Stimulated activated CD8-positive, alpha-beta memory T cell treated with anti-CD3 and anti-CD28 coated beads, Interleukin-4, amount 100 ng/mL, for 1 hour (primary cell): ENCODE measurements around the gene TRIP12.
"Not testable (repeated sequence)": the region's sequence is repeated elsewhere in the genome, so short reads cannot be mapped to it uniquely, and the experiment has no call there.

Experiments used
- DNase-seq, 2 donors: peaks; one replicate each; pipeline ENCODE4 v3.0.0-alpha.2; 2020; ENCODE audit warnings: low read depth in 2 of 2, low spot score in 1 of 2

Gene TRIP12

GRCh38 chr2:229835596-229836283 lies 86.1 kb downstream of the TRIP12 start:
- DNase-seq: no peak

DNA sequence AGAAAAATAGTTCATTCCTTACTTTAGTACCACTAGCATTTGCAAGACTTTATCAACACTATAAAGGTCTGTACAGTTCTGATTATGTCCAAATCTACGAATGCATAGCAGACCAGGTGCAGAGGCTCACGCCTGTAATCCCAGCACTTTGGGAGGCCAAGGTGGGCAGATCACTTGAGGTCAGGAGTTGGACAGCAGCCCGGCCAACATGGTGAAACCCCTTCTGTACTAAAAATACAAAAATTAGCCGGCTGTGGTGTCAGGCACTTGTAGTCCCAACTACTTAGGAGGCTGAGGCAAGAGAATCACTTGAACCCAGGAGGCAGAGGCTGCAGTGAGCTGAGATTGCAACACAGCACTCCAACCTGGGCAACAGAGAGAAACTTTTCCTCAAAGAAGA lies 87.4 kb downstream of the TRIP12 start:
- not testable (repeated sequence) for DNase-seq

DNA sequence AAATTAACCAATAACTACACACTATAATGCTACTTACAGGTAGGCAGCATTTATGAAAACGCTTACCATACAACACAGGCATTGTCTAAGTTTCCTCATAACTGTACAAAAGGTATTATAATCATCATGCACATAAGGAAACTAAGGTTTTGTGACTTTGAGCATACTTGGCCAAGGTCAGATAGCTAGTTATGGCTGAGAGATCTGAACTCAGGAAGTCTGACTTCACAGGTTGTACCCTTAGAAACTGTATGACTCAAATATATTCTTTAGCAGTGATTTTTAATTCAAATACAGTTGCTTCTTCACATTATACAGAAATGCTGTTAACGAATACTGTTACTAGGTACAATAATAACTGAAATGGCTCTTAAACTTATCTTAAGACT lies 89.3 kb downstream of the TRIP12 start:
- no peak for DNase-seq

GRCh38 chr2:229831805-229832509 lies 89.9 kb downstream of the TRIP12 start:
- DNase-seq: no peak

GRCh38 chr2:229825476-229825875 lies 96.3 kb downstream of the TRIP12 start:
- no peak for DNase-seq

GRCh38 chr2:229821316-229821715 lies 100.5 kb downstream of the TRIP12 start:
- DNase-seq: no peak

DNA sequence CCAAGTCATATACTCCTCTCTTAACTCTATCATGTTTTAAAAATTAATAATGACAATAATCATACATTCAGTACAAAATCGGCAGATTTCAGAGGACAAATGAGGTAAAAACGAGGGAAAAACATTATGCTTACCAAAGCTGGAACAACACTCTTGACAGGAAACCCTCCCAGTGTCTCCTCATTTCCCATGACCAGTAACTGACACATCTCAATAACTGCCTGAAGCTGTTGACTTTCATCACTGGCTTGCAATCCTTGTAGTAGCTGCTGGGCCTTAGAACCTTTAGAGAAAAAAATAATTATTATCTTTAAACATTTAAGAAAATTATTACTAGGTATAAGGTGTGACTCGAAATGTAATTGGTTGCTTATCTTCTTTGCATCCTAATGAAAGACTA lies 103.6 kb downstream of the TRIP12 start:
- DNase-seq: no peak

GRCh38 chr2:229815858-229816257 lies 106.0 kb downstream of the TRIP12 start:
- no peak for DNase-seq

DNA sequence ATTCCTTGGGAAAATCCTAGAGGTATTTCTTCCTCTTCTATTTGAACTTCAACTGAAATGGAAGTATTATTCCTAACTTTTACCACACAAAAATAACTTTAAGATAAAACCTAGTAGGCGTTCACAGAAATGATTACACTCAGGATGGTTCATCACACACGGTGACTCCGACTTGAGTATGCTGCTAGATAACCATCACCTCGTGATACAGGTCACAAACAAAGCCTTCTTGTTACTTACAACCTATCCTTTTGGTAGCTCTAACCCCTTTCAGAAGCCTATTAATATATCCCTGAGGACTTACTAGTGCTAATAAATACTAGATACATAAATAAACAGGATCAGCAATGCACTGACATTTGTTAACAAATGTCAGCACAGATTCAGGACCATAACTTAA lies 106.5 kb downstream of the TRIP12 start:
- DNase-seq: no peak

- DNase-seq: no peak
Observed at GRCh38 chr2:229810786-229811185, 111.0 kb downstream of the TRIP12 start.

GRCh38 chr2:229805559-229805958 lies 116.2 kb downstream of the TRIP12 start:
- no peak for DNase-seq

- no peak for DNase-seq
Observed at GRCh38 chr2:229802785-229803184, 119.0 kb downstream of the TRIP12 start.

GRCh38 chr2:229800997-229801754 lies 120.6 kb downstream of the TRIP12 start:
- peak; percentile 32 to 58 for DNase-seq

GRCh38 chr2:229798446-229799155 lies 123.2 kb downstream of the TRIP12 start:
- DNase-seq: no peak

- DNase-seq: no peak
Observed at GRCh38 chr2:229795058-229795457, 126.8 kb downstream of the TRIP12 start.

DNA sequence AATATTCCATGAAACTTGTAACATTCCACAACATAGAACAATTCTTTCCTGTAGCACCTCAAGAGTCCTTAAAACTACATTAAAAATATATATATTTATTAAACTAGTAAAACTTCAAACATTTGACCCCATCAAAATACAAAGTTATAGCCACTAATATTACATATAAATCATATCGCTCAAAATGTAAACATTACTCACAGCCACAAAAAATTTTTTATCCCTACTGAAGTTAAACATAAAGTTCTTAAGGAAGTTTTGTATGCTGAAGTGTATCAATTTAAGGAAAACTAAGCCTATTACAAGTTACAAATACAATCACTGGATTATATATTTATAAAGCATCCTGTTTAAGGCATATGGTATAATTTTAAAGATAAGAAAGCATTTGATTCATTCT lies 127.2 kb downstream of the TRIP12 start:
- no peak for DNase-seq

- not testable (repeated sequence) for DNase-seq
Observed at GRCh38 chr2:229786289-229786688, 135.5 kb downstream of the TRIP12 start.

DNA sequence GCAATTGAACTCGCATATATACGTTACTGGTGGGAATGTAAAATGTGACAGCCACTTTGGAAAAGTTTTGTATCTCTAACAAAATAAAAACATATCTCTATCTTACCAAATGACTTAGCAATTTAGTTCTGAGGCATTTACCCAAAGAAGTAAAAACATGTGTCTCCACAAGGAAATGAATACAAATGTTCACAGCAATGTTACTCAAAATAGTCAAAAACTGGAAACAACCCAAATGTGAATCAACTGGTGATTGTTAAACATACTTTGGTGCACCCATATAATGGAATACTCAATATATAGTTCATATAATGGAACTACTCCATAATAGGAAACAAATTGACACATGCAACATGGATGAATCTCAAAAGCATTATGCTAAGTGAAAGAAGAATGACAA lies 137.0 kb downstream of the TRIP12 start:
- no peak for DNase-seq

- no peak for DNase-seq
Observed at GRCh38 chr2:229783108-229783721, 138.6 kb downstream of the TRIP12 start.

DNA sequence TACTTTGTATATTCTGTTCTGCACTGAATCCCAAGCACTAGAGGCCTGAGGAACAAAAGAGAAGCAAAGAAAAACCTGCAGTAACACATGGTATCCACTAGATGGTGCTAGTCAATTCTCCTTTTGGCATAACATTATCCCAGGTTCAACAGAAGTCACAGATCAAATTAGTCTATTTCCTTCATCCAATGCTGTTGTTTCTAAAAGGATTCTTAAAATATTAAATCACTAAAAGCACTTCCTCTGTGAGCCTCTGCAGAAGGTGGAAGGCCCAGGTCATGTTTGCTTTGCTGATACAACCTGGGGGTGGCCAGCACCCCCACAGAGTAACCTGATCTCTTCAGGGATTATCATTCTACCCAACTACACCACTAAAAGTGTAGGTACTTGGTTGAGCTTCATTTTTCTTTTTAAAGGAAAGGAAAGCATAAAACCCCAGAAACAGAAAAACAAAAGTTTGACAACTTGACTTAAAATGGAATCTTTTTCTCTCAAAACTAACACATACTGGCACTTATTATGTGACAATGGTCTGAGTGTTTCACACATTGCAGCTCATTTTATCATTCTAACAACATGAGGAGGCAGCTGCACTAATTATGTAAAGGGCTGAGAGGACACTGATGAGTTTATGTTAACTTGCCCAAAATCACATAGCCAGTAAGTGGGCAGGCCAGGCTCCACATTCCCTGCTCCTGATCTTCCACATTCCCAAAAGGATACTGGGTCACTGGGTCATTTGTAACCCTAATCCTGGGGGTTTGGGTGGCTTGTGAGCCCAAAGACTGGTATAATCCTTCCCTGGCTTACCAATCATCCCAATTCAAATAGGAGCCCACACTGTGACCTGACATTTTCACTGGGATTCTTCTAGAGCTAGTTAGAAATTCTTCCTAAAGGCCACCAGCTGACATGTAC lies 140.7 kb downstream of the TRIP12 start:
- DNase-seq: no peak
